Measurements from ENCODE around the gene ITK. TPM values are rescaled to one million over a fixed set of nuclear protein-coding genes. Genes with fewer than 3 reads are reported as not detected.

Gene ITK
- total RNA-seq, 1 donor from 2014 or later, result not detected

DNA sequence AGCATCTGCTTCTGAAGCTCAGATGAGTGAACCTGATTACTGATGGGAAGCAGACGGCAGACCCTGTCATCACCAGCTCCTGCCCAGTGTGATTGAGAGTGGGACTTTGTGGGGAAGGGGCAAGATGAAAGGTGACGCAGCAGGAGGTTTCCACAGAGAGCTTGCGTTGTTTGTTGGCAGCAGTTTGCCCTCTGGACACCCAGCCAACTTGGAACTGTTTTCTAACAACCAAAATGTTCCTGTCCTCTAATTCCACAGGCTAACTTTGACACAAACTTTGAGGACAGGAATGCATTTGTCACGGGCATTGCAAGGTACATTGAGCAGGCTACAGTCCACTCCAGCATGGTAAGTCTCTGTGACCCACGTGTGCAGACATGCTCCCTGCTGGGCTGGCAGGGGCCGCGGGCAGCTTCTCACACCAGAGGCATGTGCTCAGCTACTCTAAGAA, 106.1 kb downstream of the ITK start:
- no peak for TF ChIP-seq CTCF (conservative IDR thresholded peaks at IDR 0.05)
- Mint-ChIP-seq H3K36me3 (peaks cover 12% of the 10 kb centered on the region), H3K4me3 (no peak overlapping the region), H3K9me3 (no peaks in the 10 kb centered on the region), H3K27me3 (no peaks in the 10 kb centered on the region), H3K4me1 (ENCODE audit: unreplicated experiment) (peaks cover 11% of the 10 kb centered on the region), H3K27ac (no peak overlapping the region)
- DNase-seq (ENCODE audit: extremely low spot score, unreplicated experiment), result no peak

GRCh38 chr5:157288405-157289163, 107.9 kb downstream of the ITK start:
- no peak overlapping the region for H3K27ac Mint-ChIP-seq
- H3K4me3 Mint-ChIP-seq, result no peak overlapping the region
- no peaks in the 10 kb centered on the region for H3K9me3 Mint-ChIP-seq
- H3K4me1 Mint-ChIP-seq (ENCODE audit: unreplicated experiment), result peaks cover 10% of the 10 kb centered on the region
- no peaks in the 10 kb centered on the region for H3K27me3 Mint-ChIP-seq
- no peak for DNase-seq (ENCODE audit: extremely low spot score, unreplicated experiment)
- H3K36me3 Mint-ChIP-seq, result peaks cover 12% of the 10 kb centered on the region
- TF ChIP-seq CTCF (conservative IDR thresholded peaks at IDR 0.05), result no peak

DNA sequence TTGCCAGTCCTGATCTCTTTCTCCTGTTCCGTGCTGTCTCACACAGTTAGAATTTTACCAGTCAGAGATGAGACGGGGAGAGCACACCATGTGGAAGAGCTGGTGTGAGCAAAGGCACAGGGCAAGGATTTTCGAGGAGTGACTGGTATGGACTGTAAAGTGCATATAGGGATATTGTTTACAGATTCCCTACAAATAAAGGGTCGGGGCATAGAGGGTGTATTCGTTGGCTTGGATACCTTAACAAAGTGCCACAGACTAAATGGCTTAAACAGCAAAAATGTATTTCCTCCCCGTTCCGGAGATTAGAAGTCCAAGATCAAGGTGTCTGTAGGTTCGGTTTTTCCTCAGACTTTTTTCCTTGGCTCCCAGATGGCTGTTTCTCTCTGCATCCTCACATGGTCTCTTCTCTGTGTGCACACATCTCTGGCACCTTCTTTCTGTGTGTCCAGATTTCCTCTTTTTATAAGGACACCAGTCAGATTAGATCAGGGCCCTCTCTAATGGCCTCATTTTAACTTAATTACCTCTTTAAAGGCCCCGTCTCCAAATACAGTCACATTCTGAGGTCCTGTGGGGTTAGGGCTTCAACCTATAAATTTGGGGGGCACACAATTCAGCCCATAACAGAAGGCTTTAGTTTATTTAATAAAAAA, 108.7 kb downstream of the ITK start:
- peaks cover 10% of the 10 kb centered on the region for H3K4me1 Mint-ChIP-seq (ENCODE audit: unreplicated experiment)
- H3K4me3 Mint-ChIP-seq, result no peak overlapping the region
- H3K9me3 Mint-ChIP-seq, result no peaks in the 10 kb centered on the region
- DNase-seq (ENCODE audit: extremely low spot score, unreplicated experiment), result no peak
- TF ChIP-seq CTCF (conservative IDR thresholded peaks at IDR 0.05), result no peak
- peaks cover 12% of the 10 kb centered on the region for H3K36me3 Mint-ChIP-seq
- no peak overlapping the region for H3K27ac Mint-ChIP-seq
- no peaks in the 10 kb centered on the region for H3K27me3 Mint-ChIP-seq

- no peak for TF ChIP-seq CTCF (conservative IDR thresholded peaks at IDR 0.05)
- H3K4me1 Mint-ChIP-seq (ENCODE audit: unreplicated experiment), result peaks cover 10% of the 10 kb centered on the region
- H3K27me3 Mint-ChIP-seq, result no peaks in the 10 kb centered on the region
- H3K4me3 Mint-ChIP-seq, result no peak overlapping the region
- no peak for DNase-seq (ENCODE audit: extremely low spot score, unreplicated experiment)
- H3K9me3 Mint-ChIP-seq, result no peaks in the 10 kb centered on the region
- no peak overlapping the region for H3K27ac Mint-ChIP-seq
- peaks cover 13% of the 10 kb centered on the region for H3K36me3 Mint-ChIP-seq
Observed at GRCh38 chr5:157290156-157290980, 109.7 kb downstream of the ITK start.

GRCh38 chr5:157290981-157291711, 110.5 kb downstream of the ITK start:
- no peak overlapping the region for H3K4me3 Mint-ChIP-seq
- DNase-seq (ENCODE audit: extremely low spot score, unreplicated experiment), result no peak
- H3K27me3 Mint-ChIP-seq, result no peaks in the 10 kb centered on the region
- no peak for TF ChIP-seq CTCF (conservative IDR thresholded peaks at IDR 0.05)
- H3K36me3 Mint-ChIP-seq, result peaks cover 18% of the 10 kb centered on the region
- no peaks in the 10 kb centered on the region for H3K9me3 Mint-ChIP-seq
- H3K4me1 Mint-ChIP-seq (ENCODE audit: unreplicated experiment), result peaks cover 10% of the 10 kb centered on the region
- no peak overlapping the region for H3K27ac Mint-ChIP-seq

All from type B pancreatic cell (in vitro differentiated cells).